H9 (cell line): ENCODE data around the gene ARVCF. TPM values are rescaled to one million over a fixed set of nuclear protein-coding genes. Genes with fewer than 3 reads are reported as not detected.
A peak's percentile ranks its signal among the peaks of the same experiment; 100 is the strongest.

Experiments used
- DNase-seq: peaks from one replicate; pipeline ENCODE4 v3.0.0-alpha.2; 2017
- H2AFZ ChIP-seq: one replicate; pipeline ENCODE4 v1.6.1; 2013; ENCODE audit warnings: mild to moderate bottlenecking, low read length, control low read depth, moderate library complexity
- H2AK5ac ChIP-seq: 2 replicates; pipeline ENCODE4 v1.6.1; 2013; ENCODE audit warnings: low read length, control low read depth, mixed read lengths; ENCODE audit not compliant: insufficient read length
- H2BK120ac ChIP-seq: one replicate; pipeline ENCODE4 v1.6.1; 2013; ENCODE audit warnings: low read depth, mild to moderate bottlenecking, low read length, control low read depth, inconsistent platforms; ENCODE audit not compliant: poor library complexity, severe bottlenecking
- H2BK12ac ChIP-seq: 2 replicates; pipeline ENCODE4 v1.6.1; 2013; ENCODE audit warnings: low read length, control low read depth, mixed read lengths, low read depth; ENCODE audit not compliant: insufficient read length
- H2BK15ac ChIP-seq: 2 replicates; pipeline ENCODE4 v1.6.1; 2013; ENCODE audit warnings: low read depth, low read length, control low read depth
- H2BK20ac ChIP-seq: one replicate; pipeline ENCODE4 v1.6.1; 2013; ENCODE audit warnings: low read depth, mild to moderate bottlenecking, low read length, control low read depth, inconsistent platforms; ENCODE audit not compliant: poor library complexity, severe bottlenecking
- H2BK5ac ChIP-seq: 2 replicates; pipeline ENCODE4 v1.6.1; 2013; ENCODE audit warnings: low read length, control low read depth, mixed read lengths; ENCODE audit not compliant: insufficient read length
- H3K14ac ChIP-seq: 2 replicates; pipeline ENCODE4 v1.6.1; 2013; ENCODE audit warnings: low read length, control low read depth; ENCODE audit not compliant: insufficient read depth
- H3K18ac ChIP-seq: 2 replicates; pipeline ENCODE4 v1.6.1; 2013; ENCODE audit warnings: low read depth, mild to moderate bottlenecking, mixed read lengths, low read length, control low read depth; ENCODE audit not compliant: insufficient read length
- H3K23ac ChIP-seq: 2 replicates; pipeline ENCODE4 v1.6.1; 2013; ENCODE audit warnings: low read length, control low read depth, mixed read lengths, low read depth; ENCODE audit not compliant: insufficient read length
- H3K23me2 ChIP-seq: 2 replicates; pipeline ENCODE4 v1.6.1; 2013; ENCODE audit warnings: low read depth, mild to moderate bottlenecking, mixed read lengths, low read length, control low read depth; ENCODE audit not compliant: insufficient read length, poor library complexity, severe bottlenecking
- H3K27ac ChIP-seq: 2 replicates; pipeline ENCODE4 v1.5.1; 2013; ENCODE audit warnings: low read length, control low read depth, mixed read lengths, low read depth; ENCODE audit not compliant: insufficient read length
- H3K27me3 ChIP-seq: 2 replicates; pipeline ENCODE4 v1.6.1; 2013; ENCODE audit warnings: low read length, control low read depth, inconsistent platforms; ENCODE audit not compliant: insufficient read depth
- H3K4ac ChIP-seq: 2 replicates; pipeline ENCODE4 v1.6.1; 2013; ENCODE audit warnings: low read depth, mild to moderate bottlenecking, control low read depth, inconsistent platforms, low read length, moderate library complexity
- H3K4me1 ChIP-seq: 2 replicates; pipeline ENCODE4 v1.6.1; 2013; ENCODE audit warnings: low read length, control low read depth, inconsistent platforms; ENCODE audit not compliant: insufficient read depth
- H3K4me2 ChIP-seq: 2 replicates; pipeline ENCODE4 v1.6.1; 2013; ENCODE audit warnings: low read length, control low read depth, mixed read lengths; ENCODE audit not compliant: insufficient read length, insufficient read depth
- H3K56ac ChIP-seq: 2 replicates; pipeline ENCODE4 v1.6.1; 2013; ENCODE audit warnings: low read depth, mild to moderate bottlenecking, mixed read lengths, low read length, control low read depth; ENCODE audit not compliant: insufficient read length
- H3K79me1 ChIP-seq: 2 replicates; pipeline ENCODE4 v1.6.1; 2013; ENCODE audit warnings: low read depth, mild to moderate bottlenecking, moderate library complexity, low read length, control low read depth, inconsistent platforms; ENCODE audit not compliant: insufficient read depth, poor library complexity, severe bottlenecking
- H3K79me2 ChIP-seq: 2 replicates; pipeline ENCODE4 v1.6.1; 2013; ENCODE audit warnings: low read length, control low read depth, inconsistent platforms; ENCODE audit not compliant: insufficient read depth
- H3K9ac ChIP-seq: 2 replicates; pipeline ENCODE4 v1.6.1; 2013; ENCODE audit warnings: low read length, control low read depth, mixed read lengths; ENCODE audit not compliant: insufficient read length; ENCODE audit errors: extremely low read depth
- H3K9me3 ChIP-seq: one replicate; pipeline ENCODE4 v1.6.1; 2013; ENCODE audit warnings: low read depth, low read length, inconsistent platforms; ENCODE audit not compliant: control insufficient read depth
- H3T11ph ChIP-seq: one replicate; pipeline ENCODE4 v1.6.1; 2013; ENCODE audit warnings: mild to moderate bottlenecking, low read length, control low read depth, inconsistent platforms
- H4K20me1 ChIP-seq: one replicate; pipeline ENCODE4 v1.6.1; 2013; ENCODE audit not compliant: control insufficient read depth, insufficient read length, insufficient read depth
- H4K5ac ChIP-seq: 2 replicates; pipeline ENCODE4 v1.6.1; 2013; ENCODE audit warnings: low read depth, mild to moderate bottlenecking, mixed read lengths, low read length, control low read depth; ENCODE audit not compliant: insufficient read length
- H4K8ac ChIP-seq: replicated peaks from 2 replicates; pipeline ENCODE4 v1.6.1; 2013; ENCODE audit warnings: low read length, control low read depth, mixed read lengths, low read depth; ENCODE audit not compliant: insufficient read length
- H4K91ac ChIP-seq: 2 replicates; pipeline ENCODE4 v1.6.1; 2013; ENCODE audit warnings: low read depth, mild to moderate bottlenecking, moderate library complexity, mixed read lengths, low read length, control low read depth; ENCODE audit not compliant: insufficient read length
- H3K27ac Mint-ChIP-seq, 3 experiments: 2 replicates in 2 of 3; 3 replicates in 1 of 3; pipeline ENCODE4 v1.8.0; 2020 to 2021; ENCODE audit warnings: mixed read lengths in 3 of 3, mild to moderate bottlenecking in 1 of 3, moderate library complexity in 1 of 3
- H3K27me3 Mint-ChIP-seq: 2 replicates; pipeline ENCODE4 v1.8.0; 2021; ENCODE audit warnings: low read depth, mild to moderate bottlenecking, moderate library complexity, mixed read lengths
- H3K36me3 Mint-ChIP-seq, 3 experiments: 2 replicates in 2 of 3; 3 replicates in 1 of 3; pipeline ENCODE4 v1.8.0; 2020 to 2021; ENCODE audit warnings: low read depth in 3 of 3, mixed read lengths in 3 of 3; ENCODE audit not compliant: insufficient read depth in 1 of 3
- H3K4me1 Mint-ChIP-seq, 2 experiments: 2 replicates each; pipeline ENCODE4 v1.8.0; 2020; ENCODE audit warnings: mixed read lengths in 2 of 2
- H3K4me3 Mint-ChIP-seq, 2 experiments: 2 replicates in 1 of 2; 3 replicates in 1 of 2; pipeline ENCODE4 v1.8.0; 2020 to 2021; ENCODE audit warnings: mild to moderate bottlenecking in 2 of 2, mixed read lengths in 2 of 2, moderate library complexity in 1 of 2
- H3K9me3 Mint-ChIP-seq, 2 experiments: 2 replicates in 1 of 2; 3 replicates in 1 of 2; pipeline ENCODE4 v1.8.0; 2020; ENCODE audit warnings: mild to moderate bottlenecking in 2 of 2, mixed read lengths in 2 of 2, moderate library complexity in 1 of 2
- CTCF ChIP-seq: fragments of 200-600 bp; sonication (generic); conservative IDR thresholded peaks from 3 replicates; pipeline ENCODE4 v1.8.0; 2021; ENCODE audit warnings: antibody characterized with exemption, mild to moderate bottlenecking
- WGBS: extraction: QIAGEN DNeasy Blood & Tissue Kit; methylation state at CpG from one replicate; pipeline ENCODE4 v1.1.7; 2013; ENCODE audit warnings: missing lambda C conversion rate, low lambda C conversion rate, mixed read lengths; ENCODE audit not compliant: insufficient read length; ENCODE audit errors: extremely low coverage; 5-methylcytosine and 5-hydroxymethylcytosine counted together
- total RNA-seq: library from RNA; stranded (reverse); gene quantifications from 2 replicates; pipeline ENCODE4 v1.2.1, GENCODE V29; 2021

ARVCF gene
- total RNA-seq, 1 experiment from 2014 or later: 40.7 TPM

GRCh38 chr22:19969141-19969928, 47.3 kb downstream of the ARVCF start:
- H3K18ac ChIP-seq: no peak overlapping the region
- WGBS: no CpG with 5 or more reads among the region's 11 CpGs
- H2BK12ac ChIP-seq: no peak overlapping the region
- H3K4me1 ChIP-seq: no peaks in the 10 kb centered on the region
- H4K5ac ChIP-seq: no peak overlapping the region
- no peak overlapping the region for H3K4ac ChIP-seq
- Mint-ChIP-seq H3K9me3 (no peaks in the 10 kb centered on the region), H3K4me3 (no peak overlapping the region), H3K27me3 (no peaks in the 10 kb centered on the region; the same call in 1 of the 2 replicates), H3K36me3 (peaks cover 4 to 47% (median 44%) of the 10 kb centered on the region in 3 experiments), H3K27ac (peak overlapping the region in 1 of 3 experiments; percentile 39; a peak in 1 of 7 replicates), H3K4me1 (peaks cover 6 to 7% of the 10 kb centered on the region in 2 experiments; a peak in 3 of 4 replicates)
- no peak overlapping the region for H3K27ac ChIP-seq
- no peak overlapping the region for H2BK120ac ChIP-seq
- no peak overlapping the region for H2AFZ ChIP-seq
- no peaks in the 10 kb centered on the region for H3K9me3 ChIP-seq
- H2BK15ac ChIP-seq: no peak overlapping the region
- H3K9ac ChIP-seq: no peak overlapping the region
- no peaks in the 10 kb centered on the region for H3K27me3 ChIP-seq
- H4K8ac ChIP-seq: no peak overlapping the region
- H2BK5ac ChIP-seq: no peak overlapping the region
- H2AK5ac ChIP-seq: no peak overlapping the region
- H4K91ac ChIP-seq: no peak overlapping the region
- TF ChIP-seq CTCF: no peak
- no peak overlapping the region for H3K14ac ChIP-seq
- no peak overlapping the region for H3T11ph ChIP-seq
- DNase-seq: no peak
- no peaks in the 10 kb centered on the region for H4K20me1 ChIP-seq
- H2BK20ac ChIP-seq: no peak overlapping the region
- H3K79me1 ChIP-seq: no peaks in the 10 kb centered on the region
- H3K23ac ChIP-seq: no peak overlapping the region
- H3K56ac ChIP-seq: no peak overlapping the region
- H3K79me2 ChIP-seq: no peaks in the 10 kb centered on the region
- H3K4me2 ChIP-seq: no peak overlapping the region
- no peaks in the 10 kb centered on the region for H3K23me2 ChIP-seq
